Measurements from ENCODE around the gene VDAC2.
"Not testable (repeated sequence)": the region's sequence is repeated elsewhere in the genome, so short reads cannot be mapped to it uniquely, and the experiment has no call there.

VDAC2 gene, protein sequence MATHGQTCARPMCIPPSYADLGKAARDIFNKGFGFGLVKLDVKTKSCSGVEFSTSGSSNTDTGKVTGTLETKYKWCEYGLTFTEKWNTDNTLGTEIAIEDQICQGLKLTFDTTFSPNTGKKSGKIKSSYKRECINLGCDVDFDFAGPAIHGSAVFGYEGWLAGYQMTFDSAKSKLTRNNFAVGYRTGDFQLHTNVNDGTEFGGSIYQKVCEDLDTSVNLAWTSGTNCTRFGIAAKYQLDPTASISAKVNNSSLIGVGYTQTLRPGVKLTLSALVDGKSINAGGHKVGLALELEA

DNA sequence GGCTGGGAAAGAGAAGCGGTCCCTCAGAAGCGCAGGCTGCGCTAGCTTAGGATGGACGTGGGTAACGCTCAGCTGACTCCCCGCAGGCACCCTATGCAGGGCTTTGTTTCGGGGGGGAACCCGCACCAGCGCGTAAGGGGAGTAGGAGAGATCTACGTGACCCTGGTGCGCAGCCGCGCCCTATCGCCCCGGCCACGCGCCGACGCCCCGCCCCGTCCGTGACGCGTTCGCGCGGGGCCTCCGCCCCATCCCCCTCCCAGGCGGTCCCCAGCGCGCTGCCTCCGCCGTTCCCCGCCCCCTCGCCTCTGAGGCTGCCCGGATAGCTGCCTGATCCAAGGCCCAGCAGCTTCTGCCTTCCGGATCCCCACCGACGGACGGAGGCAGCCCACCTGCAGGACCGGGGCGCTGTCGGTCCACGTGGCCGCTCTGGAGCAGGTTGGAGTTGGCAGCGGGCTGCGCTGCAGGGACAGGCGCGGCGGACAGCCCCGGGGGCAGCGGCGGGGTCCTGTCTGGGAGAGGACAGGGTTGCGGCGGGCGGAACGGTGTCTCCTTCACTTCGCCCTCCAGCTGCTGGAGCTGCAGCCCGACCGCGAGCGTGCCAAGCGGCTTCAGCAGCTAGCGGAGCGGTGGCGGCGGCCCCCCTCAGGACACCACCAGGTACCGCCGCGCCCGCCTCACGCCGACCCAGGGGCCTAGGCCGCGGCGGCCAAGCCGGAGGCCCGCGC, at the start of gene VDAC2:
VDAC2 (plus strand) TSS at position 515 of the 725 bp plus-strand sequence. CDS start 363 bp downstream, outside the sequence.
- DNase-seq, result peak; percentile 69

DNA sequence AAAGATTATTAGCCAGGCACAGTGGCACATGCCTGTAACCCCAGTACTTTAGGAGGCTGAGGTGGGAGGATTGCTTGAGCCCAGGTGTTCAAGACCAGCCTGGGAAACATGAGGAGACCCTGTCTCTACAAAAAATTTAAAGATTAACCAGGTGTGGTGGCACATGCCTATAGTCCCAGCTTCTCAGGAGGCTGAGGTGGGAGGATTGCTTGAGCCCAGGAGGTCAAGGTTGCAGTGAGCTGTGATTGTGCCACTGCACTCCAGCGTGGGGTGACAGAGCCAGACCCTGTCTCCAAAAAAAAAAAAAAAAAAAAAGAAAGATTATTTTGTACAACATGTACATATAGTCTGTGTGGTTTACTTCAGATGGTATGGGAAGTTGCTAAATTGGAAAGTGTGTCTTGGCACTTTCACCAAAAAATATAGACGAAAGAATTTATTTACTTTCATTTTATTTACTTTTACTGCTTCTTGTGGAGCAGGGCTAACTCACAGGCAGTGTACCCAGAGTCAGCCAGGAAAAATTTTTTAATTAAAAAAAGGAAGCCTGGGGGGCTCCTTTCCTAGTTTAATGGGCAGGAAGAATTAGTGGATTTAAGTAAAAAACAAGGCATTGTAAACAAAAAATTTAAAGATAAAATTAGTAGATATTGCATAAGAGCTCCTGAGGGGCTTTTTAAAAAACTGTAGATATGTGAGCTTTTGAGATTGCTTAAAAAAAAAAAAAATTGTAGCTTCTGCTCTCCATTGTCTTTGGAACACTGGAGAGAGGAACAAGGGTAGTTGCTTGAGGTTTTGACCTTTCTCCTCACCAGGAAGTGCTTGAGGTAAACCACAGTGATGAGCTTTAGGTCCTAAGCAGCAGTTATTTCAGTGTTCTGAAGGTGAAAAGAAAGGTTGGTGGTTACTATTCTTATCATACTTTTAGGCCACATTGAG, 44.6 kb upstream of the VDAC2 start:
- no peak for DNase-seq

DNA sequence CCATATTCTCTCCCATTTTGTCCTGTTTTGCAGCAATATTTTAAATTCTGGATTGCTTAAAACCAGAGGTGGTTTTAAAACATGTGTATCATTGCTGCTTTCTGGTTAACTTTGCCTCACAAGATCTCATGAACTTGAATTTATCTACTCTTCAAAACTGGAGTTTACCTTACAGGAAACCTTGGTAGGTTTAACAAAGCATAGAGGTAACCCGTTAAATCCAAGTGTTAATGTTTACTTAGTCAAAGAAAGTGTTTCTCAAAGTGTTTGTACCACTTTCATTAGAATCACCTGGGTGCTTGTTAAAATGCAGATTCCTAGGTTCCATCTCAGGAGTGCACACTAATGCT, 44.0 kb upstream of the VDAC2 start:
- DNase-seq, result no peak

DNA sequence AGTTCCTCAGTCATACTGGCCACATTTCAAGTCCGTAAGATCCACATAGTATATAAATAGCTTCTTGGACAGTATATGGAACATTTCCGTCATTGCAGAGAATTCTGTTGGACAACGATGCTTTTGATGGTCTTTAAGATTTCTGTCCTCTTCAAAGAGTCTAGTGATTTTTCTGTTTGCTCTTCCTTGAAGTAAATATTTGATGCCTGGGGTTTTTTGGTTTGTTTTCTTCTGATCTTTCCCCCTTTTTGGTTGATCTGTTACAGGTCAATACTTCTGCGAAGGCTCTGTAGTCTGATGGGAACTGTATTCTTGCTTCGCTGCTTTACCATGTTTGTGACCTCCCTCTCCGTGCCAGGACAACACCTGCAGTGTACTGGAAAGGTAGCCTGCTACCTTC, 42.3 kb upstream of the VDAC2 start:
- no peak for DNase-seq

DNA sequence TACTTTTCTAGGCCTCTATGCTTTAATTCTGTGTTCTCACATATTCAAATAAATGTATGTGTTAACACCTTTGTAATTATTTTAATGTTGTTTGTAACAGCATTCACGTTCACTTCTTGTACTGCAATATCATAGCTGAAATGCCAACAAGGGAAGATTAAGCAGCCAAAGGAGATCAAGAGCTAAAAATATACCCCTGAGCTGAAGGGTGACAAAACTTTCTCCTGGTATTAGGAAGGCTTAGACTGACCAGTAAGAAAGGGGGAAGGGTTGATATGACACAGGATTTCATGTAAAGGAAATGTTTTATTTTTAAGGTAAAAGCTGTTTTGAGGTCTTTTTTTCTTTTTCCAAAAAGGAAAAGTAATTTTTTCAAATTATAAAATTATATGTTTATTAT, 40.4 kb upstream of the VDAC2 start:
- no peak for DNase-seq

DNA sequence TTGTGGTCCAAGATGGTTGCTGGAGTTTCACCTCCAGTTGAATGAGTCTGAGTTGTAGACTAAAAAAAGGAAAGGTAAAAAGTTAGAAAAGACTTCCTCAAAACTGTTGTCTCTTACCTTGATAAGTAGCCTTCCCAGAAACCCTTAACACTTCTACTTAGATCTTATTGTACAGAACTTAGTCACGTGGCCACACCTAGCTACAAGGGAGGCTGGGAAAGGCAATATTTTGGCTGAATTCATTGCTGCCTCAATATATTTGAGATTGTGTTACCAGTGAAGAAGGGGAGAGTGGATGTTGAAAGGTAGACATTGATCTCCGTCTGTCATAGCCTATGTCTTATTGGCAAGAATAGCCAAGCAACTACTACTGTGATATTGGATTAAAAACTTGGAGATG, 35.5 kb upstream of the VDAC2 start:
- no peak for DNase-seq

DNA sequence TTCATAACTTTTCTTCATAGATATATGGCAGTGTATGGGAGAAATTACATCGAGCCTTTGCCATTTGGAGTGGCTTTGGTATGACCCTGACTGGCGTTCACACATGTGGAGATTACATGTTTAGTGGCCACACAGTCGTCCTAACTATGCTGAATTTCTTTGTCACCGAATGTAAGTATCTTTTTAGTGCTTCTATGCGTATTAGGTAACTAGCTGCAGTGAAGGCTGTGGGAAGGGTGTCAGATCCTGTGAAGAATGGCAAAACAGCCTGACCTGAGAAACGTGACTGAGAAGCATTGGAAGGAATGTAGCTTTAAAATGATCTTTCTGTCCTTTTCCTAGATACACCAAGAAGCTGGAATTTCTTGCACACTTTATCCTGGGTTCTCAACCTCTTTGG, 34.5 kb upstream of the VDAC2 start:
- no peak for DNase-seq

DNA sequence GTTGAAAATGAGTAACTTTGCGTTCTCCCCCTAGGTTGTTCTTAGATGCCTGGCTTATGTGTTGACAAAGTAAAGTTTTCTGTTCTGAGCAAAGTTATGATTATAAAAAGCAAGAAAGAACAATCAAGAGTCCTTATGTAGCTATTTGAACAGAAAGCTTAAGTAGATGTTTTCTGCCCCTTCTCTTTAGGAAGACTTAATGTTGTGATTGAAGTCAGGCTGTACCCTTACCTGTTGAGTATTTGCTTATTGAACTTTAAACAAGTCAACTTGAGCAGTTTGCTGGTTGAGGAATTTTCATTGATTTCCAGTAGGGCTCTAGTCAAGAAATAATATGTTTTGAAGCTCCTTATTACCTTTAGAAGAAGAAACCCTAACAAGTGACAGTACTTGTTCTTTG, 33.9 kb upstream of the VDAC2 start:
- DNase-seq, result no peak

DNA sequence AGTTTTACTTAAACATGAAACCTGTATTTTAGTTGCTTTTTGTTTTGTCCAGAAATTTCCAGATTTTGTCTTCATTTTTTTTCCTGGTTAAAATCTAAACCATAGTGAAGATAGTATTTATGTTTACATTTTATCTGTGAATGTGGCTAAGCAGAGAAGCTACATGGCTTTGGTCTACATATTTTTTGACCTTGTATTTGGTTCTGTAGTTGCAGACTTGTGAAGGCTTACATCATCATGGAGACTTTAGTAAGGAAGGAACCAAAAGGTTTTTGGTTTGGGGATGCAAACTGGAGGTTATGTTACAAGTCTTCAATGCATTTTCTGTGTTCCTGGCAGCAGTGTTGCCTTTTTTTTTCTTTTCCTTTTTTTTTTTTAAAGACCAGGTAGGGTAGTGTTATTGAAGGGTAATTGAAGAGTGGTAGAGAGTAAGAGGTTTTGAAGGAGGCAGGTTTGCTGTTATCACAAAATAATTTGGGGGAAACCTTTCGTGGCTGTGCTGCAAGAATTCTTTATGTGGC, 30.9 kb upstream of the VDAC2 start:
- DNase-seq, result no peak

DNA sequence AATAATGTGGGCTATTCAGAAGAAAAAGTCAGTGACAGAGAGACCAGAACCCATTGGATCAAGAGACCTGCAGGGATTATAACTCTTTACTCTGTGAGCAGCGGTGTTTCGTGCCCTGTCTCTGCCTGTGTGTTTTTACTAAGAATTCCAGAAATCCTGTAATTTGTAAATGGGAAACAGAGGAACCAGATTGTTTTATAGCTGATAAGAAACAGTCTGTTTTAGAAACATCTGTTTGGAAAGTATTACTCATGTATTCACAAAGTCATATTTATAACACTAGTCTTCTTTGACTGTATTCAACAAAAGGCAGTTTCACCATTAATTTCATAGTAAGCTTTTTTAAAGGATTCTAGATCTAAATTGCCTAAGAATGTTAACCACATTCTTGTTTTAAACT, 30.0 kb upstream of the VDAC2 start:
- no peak for DNase-seq

DNA sequence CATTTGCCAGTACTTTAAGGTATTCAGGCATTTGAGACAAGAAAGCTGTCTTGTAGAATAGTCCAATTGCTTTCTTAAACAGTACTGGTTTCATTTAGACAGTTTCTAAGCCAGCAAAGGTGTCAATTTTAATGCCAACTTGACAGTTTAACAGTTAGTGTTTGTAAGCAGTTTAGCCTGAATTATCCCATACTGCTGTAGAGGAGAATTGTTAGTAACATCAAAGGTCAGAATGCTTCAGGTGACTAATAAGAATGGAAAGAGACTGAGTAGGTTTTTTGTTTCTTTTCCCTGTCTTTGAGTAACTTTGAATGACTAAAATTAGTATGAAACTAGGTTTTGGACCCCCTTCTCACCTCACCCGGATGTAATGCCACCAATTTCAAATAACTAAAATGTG, 29.5 kb upstream of the VDAC2 start:
- no peak for DNase-seq

DNA sequence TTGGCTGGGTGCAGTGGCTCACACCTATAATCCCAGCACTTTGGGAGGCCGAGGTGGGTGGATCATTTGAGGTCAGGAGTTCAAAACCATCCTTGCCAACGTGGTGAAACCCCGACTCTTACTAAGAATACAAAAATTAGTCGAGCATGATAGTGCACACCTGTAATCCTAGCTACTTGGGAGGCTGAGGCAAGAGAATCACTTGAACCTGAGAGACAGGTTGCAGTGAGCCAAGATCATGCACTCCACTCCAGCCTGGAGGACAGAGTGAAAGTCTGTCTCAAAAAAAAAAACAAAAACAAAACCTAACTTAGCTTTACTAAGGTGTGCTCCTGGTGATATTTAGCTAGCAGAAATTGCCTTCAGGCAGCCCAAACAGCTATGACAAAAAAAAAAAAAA, 24.3 kb upstream of the VDAC2 start:
- no peak for DNase-seq

DNA sequence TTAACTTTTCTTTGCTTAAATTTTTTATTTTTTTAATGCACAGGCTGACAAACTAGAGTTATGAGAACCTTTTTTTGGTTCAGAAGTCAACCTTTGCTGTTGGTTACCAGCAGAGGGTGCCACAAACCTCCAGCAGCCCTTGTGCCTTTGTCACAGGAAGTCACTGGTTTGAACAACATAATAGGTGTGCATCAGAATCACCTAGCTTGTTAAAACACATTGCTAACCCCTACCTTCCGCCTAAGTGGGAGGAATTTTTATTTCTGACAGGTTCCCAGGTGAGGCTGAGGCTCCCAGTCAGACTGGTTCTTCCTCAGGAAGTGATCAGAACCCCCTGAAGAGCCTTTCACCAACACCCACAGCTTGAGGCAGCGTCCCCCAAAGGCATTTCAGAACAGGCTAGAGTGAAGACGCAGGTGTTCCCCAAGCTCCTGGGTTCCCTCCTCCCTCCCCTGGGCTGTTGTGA, 22.6 kb upstream of the VDAC2 start:
- DNase-seq, result peak; percentile 18

DNA sequence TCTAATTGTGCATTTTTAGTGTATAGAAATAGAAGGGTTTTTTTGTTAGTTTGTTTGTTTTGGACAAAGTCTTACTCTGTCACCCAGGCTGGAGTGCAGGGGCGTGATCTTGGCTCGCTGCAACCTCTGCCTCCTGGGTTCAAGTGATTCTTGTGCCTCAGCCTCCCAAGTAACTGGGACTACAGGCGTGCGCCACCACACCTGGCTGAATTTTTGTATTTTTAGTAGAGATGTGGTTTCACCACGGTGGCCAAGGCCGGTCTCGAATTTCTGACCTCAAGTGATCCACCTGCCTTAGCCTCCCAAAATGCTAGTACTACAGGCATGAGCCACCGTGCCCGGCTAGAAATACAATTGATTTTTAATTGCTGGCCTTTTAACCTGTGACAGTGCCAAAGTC, 22.1 kb upstream of the VDAC2 start:
- not testable (repeated sequence) for DNase-seq

DNA sequence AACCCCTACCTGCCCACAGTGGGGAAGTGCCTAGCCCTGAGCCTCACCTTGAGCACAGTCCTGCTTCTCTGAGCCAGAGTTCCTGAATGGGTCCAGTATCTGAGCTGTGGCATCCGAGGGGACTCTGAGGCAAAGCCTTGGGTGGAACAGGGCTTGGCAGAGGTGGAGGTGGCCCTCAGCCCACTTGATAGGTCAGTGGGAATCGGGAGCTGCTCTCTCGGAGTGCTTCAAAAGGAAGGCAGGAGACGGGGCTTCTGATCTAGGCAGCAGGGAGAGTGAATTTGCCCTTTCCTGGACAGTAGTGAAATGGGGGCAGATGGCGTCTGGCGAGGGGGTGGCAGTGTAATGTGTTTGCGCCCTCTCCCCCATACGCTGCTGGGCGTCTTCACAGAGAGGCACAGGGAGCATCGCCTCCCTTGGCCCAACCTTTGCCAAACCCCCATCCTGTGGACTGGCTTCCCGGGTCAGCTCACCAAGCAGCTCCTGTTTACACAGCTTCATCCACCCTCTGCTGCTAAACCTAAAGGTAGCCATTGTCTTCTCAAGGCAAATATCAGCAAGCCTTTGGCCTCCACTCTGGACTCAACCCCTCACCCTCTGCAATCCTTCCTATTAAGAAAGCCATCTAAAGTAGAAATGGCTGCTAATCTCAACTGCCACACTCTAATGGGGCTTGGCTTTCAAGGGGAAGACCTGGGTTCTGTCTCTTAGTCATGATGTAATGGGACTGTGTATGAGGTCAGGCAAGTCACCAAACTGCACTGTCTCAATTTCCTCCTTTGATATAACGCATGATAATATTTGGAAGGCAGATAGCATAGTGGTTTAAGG, 21.1 kb upstream of the VDAC2 start:
- DNase-seq, result no peak

DNA sequence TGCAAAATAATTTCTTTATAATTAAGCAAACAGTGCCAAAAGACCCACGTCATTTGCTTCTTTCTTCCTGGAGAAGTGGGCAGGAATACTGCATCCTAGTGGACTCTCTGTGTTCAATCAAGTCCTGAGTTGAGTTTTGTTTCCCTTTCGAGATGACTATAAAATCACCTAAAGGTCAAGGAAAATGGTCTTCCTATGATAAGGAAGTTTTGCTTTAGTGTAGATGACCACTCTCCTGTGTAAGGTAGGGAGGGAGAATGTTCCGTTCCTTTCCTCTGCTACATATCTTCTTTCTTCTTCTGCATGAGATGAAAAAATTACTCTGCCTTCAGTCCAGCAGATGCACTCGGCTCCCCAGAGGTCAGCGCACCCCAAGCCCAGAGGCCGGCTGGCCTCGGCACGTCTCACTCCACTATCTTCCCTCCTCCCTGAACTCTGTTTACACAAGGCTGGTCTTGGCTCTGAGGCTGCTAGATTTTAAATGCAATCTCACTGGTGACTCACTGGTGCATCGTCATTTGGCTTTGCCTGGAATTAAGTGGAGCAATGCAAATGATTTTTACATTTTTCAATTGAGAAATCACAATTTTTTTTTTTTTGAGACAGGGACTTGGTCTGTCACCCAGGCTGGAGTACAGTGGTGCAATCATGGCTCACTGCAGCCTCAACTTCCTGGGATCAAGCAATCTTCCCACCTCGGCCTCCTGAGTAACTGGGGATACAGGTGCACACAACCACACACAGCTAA, 18.6 kb upstream of the VDAC2 start:
- DNase-seq, result no peak

DNA sequence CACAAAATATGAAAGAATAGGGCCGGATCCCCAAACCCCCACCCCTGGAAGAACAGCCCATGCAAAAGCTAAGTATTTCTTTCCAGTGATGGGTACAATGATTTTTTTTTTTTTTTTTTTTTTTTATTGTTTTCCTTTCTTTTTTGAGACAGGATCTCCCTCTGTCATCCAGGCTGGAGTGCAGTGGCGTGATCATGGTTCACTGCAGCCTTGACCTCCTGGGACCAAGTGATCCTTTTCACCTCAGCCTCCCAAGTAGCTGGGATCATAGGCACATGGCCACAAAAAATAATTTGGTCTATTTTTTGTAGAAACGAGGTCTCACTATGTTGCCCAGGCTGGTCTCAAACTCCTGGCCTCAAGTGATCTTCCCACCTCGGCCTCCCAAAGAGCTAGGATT, 16.0 kb upstream of the VDAC2 start:
- DNase-seq, result not testable (repeated sequence)

DNA sequence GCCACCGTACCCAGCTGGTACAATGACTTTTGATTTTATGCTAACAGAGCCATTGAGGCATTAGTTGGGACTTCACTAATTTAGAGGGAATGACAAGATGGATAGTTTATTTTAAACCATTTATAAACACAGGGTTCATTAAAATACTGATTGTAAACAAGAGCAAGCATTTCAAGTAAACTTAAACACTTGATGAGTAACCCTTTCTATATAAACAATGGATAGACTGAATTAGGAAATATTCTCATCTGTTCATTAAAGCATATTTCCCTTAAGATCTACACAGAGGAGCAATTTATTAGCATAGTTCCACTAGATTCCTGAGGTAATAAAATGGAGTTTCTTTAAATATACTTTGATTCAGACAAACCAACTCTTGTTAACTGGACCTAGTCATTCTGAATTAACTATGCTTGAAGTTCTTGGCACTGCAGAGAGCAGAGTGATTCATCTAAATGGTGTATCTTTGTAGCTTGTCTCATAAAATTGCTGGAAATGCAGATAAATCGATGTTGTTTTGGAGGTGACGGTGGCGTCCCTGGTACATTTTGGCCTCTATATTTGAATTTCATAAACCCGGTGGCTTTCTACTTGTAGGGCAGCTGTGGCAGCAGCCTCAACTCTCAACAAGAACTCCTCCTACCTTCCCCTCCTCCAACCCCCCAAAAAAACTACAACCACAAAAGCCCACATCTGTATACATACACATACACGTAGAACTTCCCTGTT, 15.4 kb upstream of the VDAC2 start:
- DNase-seq, result no peak

DNA sequence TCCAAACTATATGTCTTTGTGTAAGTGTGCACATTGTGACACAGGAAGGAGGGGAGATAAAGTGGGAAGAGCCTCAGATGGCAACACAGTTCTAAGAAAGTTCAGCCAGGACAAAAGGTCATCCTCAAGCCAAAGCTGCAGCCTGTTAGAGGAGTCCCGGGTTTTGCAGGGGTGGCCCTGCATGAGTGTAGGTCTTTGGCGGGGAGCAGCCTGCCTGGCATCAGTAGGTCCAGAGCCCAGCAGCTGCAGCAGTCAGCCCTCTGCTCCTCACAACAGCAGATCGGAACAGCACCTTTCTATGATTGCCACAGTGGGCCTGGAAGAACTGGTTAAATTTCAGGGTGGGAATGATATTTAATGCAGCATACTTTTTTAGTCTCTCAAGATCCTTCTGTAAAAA, 13.5 kb upstream of the VDAC2 start:
- no peak for DNase-seq

DNA sequence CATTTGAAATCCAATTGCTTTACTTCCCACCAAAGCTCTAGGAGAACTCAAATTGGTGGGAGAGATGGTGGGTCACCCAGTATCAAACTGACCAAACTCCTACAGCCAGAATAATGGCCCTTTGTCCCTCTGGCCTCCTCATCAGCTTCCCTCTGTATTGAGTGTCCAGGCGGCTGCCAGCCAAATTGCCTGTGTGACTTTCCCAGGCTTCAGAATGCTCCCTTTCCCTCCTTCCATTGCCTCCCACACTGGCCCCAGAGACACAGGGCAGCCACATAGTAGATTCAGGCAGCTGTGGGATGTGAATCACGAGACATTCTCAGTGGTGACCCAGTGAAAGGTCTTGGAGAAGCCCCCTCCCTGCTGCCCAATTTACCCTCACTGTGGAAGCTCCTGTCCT, 12.7 kb upstream of the VDAC2 start:
- no peak for DNase-seq

DNA sequence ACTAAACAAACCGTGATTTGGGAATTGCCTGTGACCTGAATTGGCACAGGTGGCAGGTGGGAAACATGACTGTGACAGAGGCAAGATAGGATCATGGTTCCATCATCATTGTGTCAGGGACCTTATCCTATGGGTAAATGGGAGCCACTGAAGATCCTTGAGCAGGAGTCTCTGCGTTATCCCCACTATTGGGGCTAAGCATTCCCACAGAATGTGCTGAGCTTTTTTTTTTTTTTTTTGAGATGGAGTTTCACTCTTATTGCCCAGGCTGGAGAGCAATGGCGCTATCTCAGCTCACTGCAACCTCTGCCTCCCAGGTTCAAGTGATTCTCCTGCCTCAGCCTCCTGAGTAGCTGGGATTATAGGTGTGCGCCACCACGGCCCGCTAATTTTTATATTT, 10.6 kb upstream of the VDAC2 start:
- DNase-seq, result not testable (repeated sequence)
